ENCODE results near the gene PDE10A. TPM values are rescaled to one million over a fixed set of nuclear protein-coding genes. Genes with fewer than 3 reads are reported as not detected.

Gene PDE10A
- total RNA-seq, 1 donor = 5.6 TPM

DNA sequence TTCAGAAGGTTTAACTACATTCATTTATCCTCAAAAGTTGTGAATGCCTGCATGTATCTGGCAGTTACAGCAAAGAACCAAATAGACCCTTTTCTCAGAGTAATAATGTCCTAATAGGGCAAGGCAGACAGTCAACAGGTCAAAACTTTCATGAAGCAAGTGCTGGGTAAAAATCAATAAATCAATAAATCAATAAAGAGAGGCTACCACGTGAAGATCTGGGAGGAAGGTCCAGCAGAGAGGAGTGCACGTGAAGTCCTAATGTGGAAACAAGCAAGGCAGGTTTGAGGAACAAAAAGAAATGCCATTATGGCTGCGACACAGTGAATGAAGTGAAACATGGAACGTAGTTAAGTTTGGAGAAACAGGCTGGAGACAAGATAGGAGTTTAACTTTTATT lies 317.3 kb downstream of the PDE10A start:
- TF ChIP-seq, protein P1, sequence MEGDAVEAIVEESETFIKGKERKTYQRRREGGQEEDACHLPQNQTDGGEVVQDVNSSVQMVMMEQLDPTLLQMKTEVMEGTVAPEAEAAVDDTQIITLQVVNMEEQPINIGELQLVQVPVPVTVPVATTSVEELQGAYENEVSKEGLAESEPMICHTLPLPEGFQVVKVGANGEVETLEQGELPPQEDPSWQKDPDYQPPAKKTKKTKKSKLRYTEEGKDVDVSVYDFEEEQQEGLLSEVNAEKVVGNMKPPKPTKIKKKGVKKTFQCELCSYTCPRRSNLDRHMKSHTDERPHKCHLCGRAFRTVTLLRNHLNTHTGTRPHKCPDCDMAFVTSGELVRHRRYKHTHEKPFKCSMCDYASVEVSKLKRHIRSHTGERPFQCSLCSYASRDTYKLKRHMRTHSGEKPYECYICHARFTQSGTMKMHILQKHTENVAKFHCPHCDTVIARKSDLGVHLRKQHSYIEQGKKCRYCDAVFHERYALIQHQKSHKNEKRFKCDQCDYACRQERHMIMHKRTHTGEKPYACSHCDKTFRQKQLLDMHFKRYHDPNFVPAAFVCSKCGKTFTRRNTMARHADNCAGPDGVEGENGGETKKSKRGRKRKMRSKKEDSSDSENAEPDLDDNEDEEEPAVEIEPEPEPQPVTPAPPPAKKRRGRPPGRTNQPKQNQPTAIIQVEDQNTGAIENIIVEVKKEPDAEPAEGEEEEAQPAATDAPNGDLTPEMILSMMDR (IDR thresholded peaks at IDR 0.05; ENCODE audit: insufficient read depth, low read depth, low read length) = no peak

DNA sequence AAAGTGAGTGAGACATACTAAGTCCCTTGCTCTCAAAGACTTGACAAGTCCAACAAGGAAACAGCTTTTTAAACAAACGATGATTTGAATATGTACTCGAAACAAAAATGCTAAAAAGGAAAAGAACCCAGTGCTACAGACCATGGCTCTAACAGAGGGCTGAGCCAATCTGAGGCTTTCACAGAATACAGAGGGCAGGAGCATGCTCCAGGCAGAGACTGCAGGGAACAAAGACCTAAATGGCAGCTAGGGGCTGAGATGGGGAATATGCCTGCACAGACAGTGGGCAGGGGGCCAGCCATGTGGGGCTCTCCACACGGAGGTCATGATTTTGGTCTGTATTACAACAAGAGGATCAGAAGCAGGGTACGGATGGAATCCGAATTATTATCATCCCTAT lies 322.5 kb downstream of the PDE10A start:
- no peak for DNase-seq (ENCODE audit: low read depth)
- H3K4me3 ChIP-seq (ENCODE audit: low read depth, low read length) = no peak overlapping the region
- TF ChIP-seq, protein P1 (IDR thresholded peaks at IDR 0.05; ENCODE audit: insufficient read depth, low read depth, low read length) = no peak

More for the DNA sequence above, 317.3 kb downstream of the PDE10A start:
- DNase-seq (ENCODE audit: low read depth) = no peak
- no peak overlapping the region for H3K4me3 ChIP-seq (ENCODE audit: low read depth, low read length)

DNA sequence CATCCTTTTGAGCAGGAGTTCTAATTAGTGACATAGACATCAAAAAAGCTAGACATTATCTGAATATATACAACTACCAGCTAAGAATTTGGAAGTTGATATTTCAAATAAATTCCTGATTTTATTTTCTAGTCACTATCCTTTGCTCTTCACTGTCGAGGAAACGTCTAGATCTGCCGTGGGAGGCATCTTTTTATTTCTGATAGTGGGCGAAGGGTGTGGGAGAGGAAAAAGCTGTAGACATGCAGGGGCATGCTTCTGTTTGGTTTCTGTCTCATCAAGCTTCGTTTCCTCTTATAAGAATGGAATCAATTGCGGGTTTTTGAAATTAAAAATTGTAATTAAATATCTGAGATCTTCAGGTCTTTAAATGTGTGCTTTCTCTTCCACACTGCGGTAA lies 337.4 kb downstream of the PDE10A start:
- no peak overlapping the region for H3K4me3 ChIP-seq (ENCODE audit: low read depth, low read length)
- TF ChIP-seq, protein P1 (IDR thresholded peaks at IDR 0.05; ENCODE audit: insufficient read depth, low read depth, low read length) = no peak
- no peak for DNase-seq (ENCODE audit: low read depth)

DNA sequence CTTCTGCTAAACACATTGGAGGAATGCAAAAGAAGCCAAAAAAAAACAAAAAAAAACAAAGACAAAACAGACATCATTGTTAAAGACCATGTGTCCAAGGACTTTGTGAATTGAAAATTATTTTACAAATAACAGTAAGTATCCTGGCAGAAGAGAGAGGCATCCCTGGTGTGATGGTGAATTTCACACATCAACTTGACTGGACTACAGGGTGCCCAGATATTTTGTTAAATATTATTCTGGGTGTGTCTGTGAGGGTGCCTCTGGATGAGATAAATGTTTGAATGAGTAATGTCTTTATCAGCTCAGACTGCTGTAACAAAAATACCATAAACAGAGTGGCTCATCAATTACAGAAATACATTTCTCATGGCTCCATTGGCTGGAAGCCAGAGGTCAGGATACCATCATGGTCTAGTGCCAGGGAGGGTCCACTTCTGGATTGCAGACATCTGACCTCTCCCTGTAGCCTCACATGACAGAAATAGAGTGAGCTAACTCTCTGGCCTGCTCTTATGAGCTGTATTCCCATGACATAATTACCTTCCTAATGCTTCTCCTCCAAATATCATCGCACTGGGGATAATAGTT lies 341.4 kb downstream of the PDE10A start:
- TF ChIP-seq, protein P1 (IDR thresholded peaks at IDR 0.05; ENCODE audit: insufficient read depth, low read depth, low read length) = no peak
- no peak for DNase-seq (ENCODE audit: low read depth)
- no peak overlapping the region for H3K4me3 ChIP-seq (ENCODE audit: low read depth, low read length)

DNA sequence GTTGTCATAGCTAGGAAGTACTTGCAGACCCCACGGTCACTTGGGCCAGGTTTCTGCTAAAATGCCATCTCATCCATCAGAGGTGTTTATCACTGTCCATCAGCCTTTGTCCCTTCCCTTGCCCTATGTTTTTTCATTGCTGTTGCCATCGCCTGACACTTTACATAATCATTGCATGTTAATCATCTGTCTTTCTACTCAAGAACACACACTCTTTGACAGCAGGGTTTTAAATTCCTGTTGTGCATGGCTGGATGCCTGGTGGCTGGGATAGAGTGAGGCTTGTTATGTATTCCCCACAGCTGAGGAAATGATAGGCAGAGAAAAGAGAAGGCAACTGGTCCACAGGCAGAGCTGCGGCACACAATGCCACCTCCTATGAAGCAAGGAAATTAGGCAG lies 341.9 kb downstream of the PDE10A start:
- TF ChIP-seq, protein P1 (IDR thresholded peaks at IDR 0.05; ENCODE audit: insufficient read depth, low read depth, low read length) = no peak
- no peak overlapping the region for H3K4me3 ChIP-seq (ENCODE audit: low read depth, low read length)

DNA sequence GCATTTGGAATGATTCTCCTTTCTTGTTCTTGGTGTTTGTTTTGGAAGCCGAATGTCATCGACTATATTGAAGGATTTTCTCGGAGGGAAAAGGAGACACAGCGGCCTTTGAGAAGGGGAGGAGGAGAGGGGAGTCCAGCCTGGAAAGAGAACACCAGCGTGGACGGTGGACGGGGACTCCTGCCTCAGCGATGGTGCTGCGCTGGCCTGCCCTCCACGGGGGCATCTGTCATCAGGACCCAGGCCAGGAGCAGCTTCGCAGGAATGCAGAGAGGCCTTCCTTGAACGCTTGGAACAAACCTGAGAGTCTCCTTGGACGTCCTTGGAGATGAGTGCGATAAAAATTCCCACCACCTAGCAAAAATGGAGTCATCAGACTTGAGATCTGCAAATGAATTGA lies 345.3 kb downstream of the PDE10A start:
- H3K4me3 ChIP-seq (ENCODE audit: low read depth, low read length) = no peak overlapping the region
- TF ChIP-seq, protein P1 (IDR thresholded peaks at IDR 0.05; ENCODE audit: insufficient read depth, low read depth, low read length) = no peak
- no peak for DNase-seq (ENCODE audit: low read depth)

More for the DNA sequence above, 341.9 kb downstream of the PDE10A start:
- DNase-seq (ENCODE audit: low read depth) = no peak

All from fibroblast of villous mesenchyme (primary cell).